ENCODE data around the gene COL4A1. TPM values are rescaled to one million over a fixed set of nuclear protein-coding genes. Genes with fewer than 3 reads are reported as not detected.

The COL4A1 gene
- polyA plus RNA-seq, 1 experiment: 210 TPM

DNA sequence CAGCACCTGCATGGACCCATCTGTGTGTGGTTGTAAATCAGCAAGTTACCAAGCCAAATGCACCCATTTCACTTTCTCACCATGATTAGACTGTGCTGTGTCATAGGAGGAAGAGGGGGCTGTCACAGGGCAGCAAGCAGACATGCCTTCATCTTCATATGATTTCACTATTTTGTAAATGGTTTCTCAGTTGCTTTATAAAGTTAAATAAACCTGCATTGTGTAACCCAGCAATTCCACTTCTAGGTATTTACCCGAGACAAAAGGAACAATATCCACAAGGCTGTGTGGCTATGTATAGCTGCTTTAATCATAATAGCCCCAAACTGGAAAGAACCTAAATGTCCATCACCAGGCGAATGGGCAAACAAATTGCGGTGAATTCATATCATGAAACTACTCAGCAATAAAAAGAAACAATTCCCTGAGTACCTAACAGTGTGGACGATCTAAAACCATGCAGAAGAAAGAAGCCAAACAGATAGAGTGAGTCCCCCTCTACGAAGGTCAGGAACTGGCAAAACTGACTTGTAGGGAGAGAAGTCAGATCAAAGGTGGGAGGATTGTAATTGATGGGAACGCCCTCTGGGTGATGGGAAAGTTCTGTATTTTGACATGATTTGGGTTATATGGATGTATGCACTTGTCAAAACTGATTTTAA lies 185.4 kb downstream of the COL4A1 start:
- H3K4me3 ChIP-seq (ENCODE audit: low read depth, low read length): no peak overlapping the region
- ChIA-PET CTCF (interaction anchor here (1.0 kb wide), 1 partner anchor 12 kb away, joined by 4 read pairs; no protein-coding TSS in a partner anchor), POLR2A (no interaction called here)
- no peaks in the 10 kb centered on the region for H3K27me3 ChIP-seq (ENCODE audit: control insufficient read depth, insufficient read depth, low read length)
- TF ChIP-seq, protein P1, sequence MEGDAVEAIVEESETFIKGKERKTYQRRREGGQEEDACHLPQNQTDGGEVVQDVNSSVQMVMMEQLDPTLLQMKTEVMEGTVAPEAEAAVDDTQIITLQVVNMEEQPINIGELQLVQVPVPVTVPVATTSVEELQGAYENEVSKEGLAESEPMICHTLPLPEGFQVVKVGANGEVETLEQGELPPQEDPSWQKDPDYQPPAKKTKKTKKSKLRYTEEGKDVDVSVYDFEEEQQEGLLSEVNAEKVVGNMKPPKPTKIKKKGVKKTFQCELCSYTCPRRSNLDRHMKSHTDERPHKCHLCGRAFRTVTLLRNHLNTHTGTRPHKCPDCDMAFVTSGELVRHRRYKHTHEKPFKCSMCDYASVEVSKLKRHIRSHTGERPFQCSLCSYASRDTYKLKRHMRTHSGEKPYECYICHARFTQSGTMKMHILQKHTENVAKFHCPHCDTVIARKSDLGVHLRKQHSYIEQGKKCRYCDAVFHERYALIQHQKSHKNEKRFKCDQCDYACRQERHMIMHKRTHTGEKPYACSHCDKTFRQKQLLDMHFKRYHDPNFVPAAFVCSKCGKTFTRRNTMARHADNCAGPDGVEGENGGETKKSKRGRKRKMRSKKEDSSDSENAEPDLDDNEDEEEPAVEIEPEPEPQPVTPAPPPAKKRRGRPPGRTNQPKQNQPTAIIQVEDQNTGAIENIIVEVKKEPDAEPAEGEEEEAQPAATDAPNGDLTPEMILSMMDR (IDR thresholded peaks at IDR 0.05; ENCODE audit: low read depth, low read length): no peak
- H3K27ac ChIP-seq (ENCODE audit: low read depth, low read length): no peak overlapping the region
- no peak for DNase-seq (ENCODE audit: low read depth, low spot score)
- peaks cover 5% of the 10 kb centered on the region; the same call in 1 of the 2 replicates for H3K9me3 ChIP-seq (ENCODE audit: control insufficient read depth, insufficient read depth, low read length)

- no peak for DNase-seq (ENCODE audit: low read depth, low spot score)
- CTCF ChIA-PET: interaction anchor here (1.0 kb wide), 1 partner anchor 10 kb away, joined by 4 read pairs; no protein-coding TSS in a partner anchor
Observed at GRCh38 chr13:110119935-110120905, 186.7 kb downstream of the COL4A1 start.

DNA sequence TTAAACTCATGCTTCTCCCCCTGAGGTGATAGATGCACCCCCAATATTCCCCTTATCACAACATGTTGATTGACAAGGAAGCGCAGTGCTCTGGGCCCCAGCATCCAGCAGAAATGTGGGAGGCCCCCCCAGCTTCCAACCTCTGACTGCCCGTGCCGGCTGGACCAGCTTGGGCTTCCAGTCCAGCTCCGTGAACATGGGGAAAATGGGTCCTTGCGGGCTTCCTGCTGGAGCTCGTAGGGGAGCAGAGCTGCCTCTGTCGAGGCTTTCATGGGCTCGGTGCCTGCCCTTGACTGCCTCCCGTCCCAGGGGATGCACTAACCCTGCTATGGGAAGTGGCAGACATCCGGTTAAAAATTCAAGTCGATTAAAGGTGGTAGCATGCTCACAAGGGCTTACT lies 188.9 kb downstream of the COL4A1 start:
- DNase-seq (ENCODE audit: low read depth, low spot score): no peak
- H3K4me3 ChIP-seq (ENCODE audit: low read depth, low read length): no peak overlapping the region
- CTCF ChIA-PET: interaction anchor here (1.2 kb wide), 1 partner anchor 1157 kb away, joined by 4 read pairs; no protein-coding TSS in a partner anchor
- H3K27ac ChIP-seq (ENCODE audit: low read depth, low read length): no peak overlapping the region
- POLR2A ChIA-PET: no interaction called here
- TF ChIP-seq, protein P1 (IDR thresholded peaks at IDR 0.05; ENCODE audit: low read depth, low read length): no peak
- no peaks in the 10 kb centered on the region; the same call in 1 of the 2 replicates for H3K9me3 ChIP-seq (ENCODE audit: control insufficient read depth, insufficient read depth, low read length)
- H3K27me3 ChIP-seq (ENCODE audit: control insufficient read depth, insufficient read depth, low read length): no peaks in the 10 kb centered on the region

More at GRCh38 chr13:110119935-110120905, 186.7 kb downstream of the COL4A1 start:
- Histone ChIP-seq H3K9me3 (ENCODE audit: control insufficient read depth, insufficient read depth, low read length) (peaks cover 5% of the 10 kb centered on the region; the same call in 1 of the 2 replicates), H3K27me3 (ENCODE audit: control insufficient read depth, insufficient read depth, low read length) (no peaks in the 10 kb centered on the region), H3K27ac (ENCODE audit: low read depth, low read length) (no peak overlapping the region), H3K4me3 (ENCODE audit: low read depth, low read length) (no peak overlapping the region)
- POLR2A ChIA-PET: no interaction called here
- TF ChIP-seq, protein P1 (IDR thresholded peaks at IDR 0.05; ENCODE audit: low read depth, low read length): no peak

DNA sequence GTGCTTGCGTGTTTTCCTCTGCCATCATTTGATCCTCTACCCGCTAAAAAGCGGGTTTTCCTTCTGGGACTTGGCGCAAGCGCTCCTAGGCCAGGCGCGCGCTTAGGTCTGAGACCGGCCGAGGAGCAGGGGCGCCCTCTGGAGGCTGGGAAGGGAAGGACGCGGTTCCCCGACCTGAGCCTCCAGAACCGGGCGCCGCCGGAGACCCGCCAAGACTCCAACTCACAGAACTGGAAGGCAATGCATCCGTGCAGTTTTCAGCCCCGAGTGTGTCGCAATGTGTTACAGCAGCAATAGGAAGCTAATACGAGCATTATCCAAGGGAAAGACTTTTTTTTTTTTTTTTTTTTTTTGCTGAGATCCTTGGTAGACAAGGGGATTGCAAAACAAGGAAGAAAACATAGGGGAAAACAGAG lies 190.9 kb downstream of the COL4A1 start:
- TF ChIP-seq, protein P1 (IDR thresholded peaks at IDR 0.05; ENCODE audit: low read depth, low read length): peak; percentile 88
- Histone ChIP-seq H3K9me3 (ENCODE audit: control insufficient read depth, insufficient read depth, low read length) (no peaks in the 10 kb centered on the region; the same call in 1 of the 2 replicates), H3K27me3 (ENCODE audit: control insufficient read depth, insufficient read depth, low read length) (no peaks in the 10 kb centered on the region), H3K4me3 (ENCODE audit: low read depth, low read length) (no peak overlapping the region), H3K27ac (ENCODE audit: low read depth, low read length) (no peak overlapping the region)
- ChIA-PET POLR2A (no interaction called here), CTCF (interaction anchor here (0.5 to 1.6 kb wide), 18 partner anchors 9 to 1203 kb away, joined by 3 to 10 read pairs (median 4); no protein-coding TSS in a partner anchor)
- DNase-seq (ENCODE audit: low read depth, low spot score): no peak

Measured in AG04450 (cell line).